Hepatocyte (in vitro differentiated cells): Measurements from ENCODE around the gene SBF1. TPM values are rescaled to one million over a fixed set of nuclear protein-coding genes. Genes with fewer than 3 reads are reported as not detected.

Experiments used
- DNase-seq: peaks from one replicate; pipeline ENCODE4 v3.0.0-alpha.2; 2016; ENCODE audit warnings: low spot score
- H2AFZ ChIP-seq: fragments of 200-600 bp; sonication (generic); 2 replicates; pipeline ENCODE4 v1.6.0; 2016; ENCODE audit warnings: antibody characterized with exemption, mild to moderate bottlenecking
- H3K27ac ChIP-seq: fragments of 200-600 bp; sonication (generic); 2 replicates; pipeline ENCODE4 v1.5.1; 2016; ENCODE audit warnings: mild to moderate bottlenecking
- H3K27me3 ChIP-seq: fragments of 200-600 bp; sonication (generic); 2 replicates; pipeline ENCODE4 v1.6.1; 2016
- H3K36me3 ChIP-seq: fragments of 200-600 bp; sonication (generic); replicated peaks from 2 replicates; pipeline ENCODE4 v1.5.1; 2016; ENCODE audit warnings: low read depth; ENCODE audit not compliant: insufficient read depth
- H3K4me1 ChIP-seq: fragments of 200-600 bp; sonication (generic); 2 replicates; pipeline ENCODE4 v1.5.1; 2016; ENCODE audit warnings: mild to moderate bottlenecking, moderate library complexity; ENCODE audit not compliant: insufficient read depth
- H3K4me2 ChIP-seq: fragments of 200-600 bp; sonication (generic); 2 replicates; pipeline ENCODE4 v1.6.0; 2016
- H3K4me3 ChIP-seq: fragments of 200-600 bp; sonication (generic); 2 replicates; pipeline ENCODE4 v1.5.1; 2016; ENCODE audit warnings: mild to moderate bottlenecking
- H3K79me2 ChIP-seq: fragments of 200-600 bp; sonication (generic); 2 replicates; pipeline ENCODE4 v1.6.0; 2017; ENCODE audit warnings: mild to moderate bottlenecking
- H3K9me2 ChIP-seq: fragments of 200-600 bp; sonication (generic); replicated peaks from 2 replicates; pipeline ENCODE4 v1.6.0; 2017; ENCODE audit warnings: mild to moderate bottlenecking; ENCODE audit not compliant: insufficient read depth
- H3K9me3 ChIP-seq: fragments of 200-600 bp; sonication (generic); 2 replicates; pipeline ENCODE4 v1.5.1; 2016; ENCODE audit warnings: low read depth, mild to moderate bottlenecking
- H4K20me1 ChIP-seq: fragments of 200-600 bp; sonication (generic); 2 replicates; pipeline ENCODE4 v1.6.0; 2016; ENCODE audit warnings: mild to moderate bottlenecking; ENCODE audit not compliant: insufficient read depth, poor library complexity, severe bottlenecking
- EZH2 ChIP-seq: fragments of 200-600 bp; sonication (generic); IDR thresholded peaks from 2 replicates; pipeline ENCODE4 v1.6.1; 2016; ENCODE audit warnings: antibody characterized with exemption, mild to moderate bottlenecking, borderline replicate concordance
- EZH2phosphoT487 ChIP-seq: fragments of 200-600 bp; sonication (generic); IDR thresholded peaks from one replicate; pipeline ENCODE4 v1.6.1; 2018; ENCODE audit warnings: antibody characterized with exemption, mild to moderate bottlenecking, low read depth, moderate library complexity; ENCODE audit not compliant: unreplicated experiment, severe bottlenecking
- WGBS: methylation state at CpG from one replicate; pipeline ENCODE4 v1.1.6; 2016; ENCODE audit warnings: low lambda C conversion rate; ENCODE audit errors: missing lambda C conversion rate; 5-methylcytosine and 5-hydroxymethylcytosine counted together
- polyA plus RNA-seq: library from polyadenylated mRNA; unstranded; fragments of >200 nt; fragmentation: Nextera tagmentation; extraction: Ambion mirVana; gene quantifications from 2 replicates; pipeline ENCODE4 v1.2.1, GENCODE V29; 2016
- total RNA-seq: library from RNA; depleted of rRNA; stranded (reverse); fragments of >200 nt; gene quantifications from 2 replicates; pipeline ENCODE4 v1.2.3, GENCODE V29; 2014
- TF ChIP-seq, protein P1 (sequence below): fragments of 200-600 bp; sonication (generic); IDR thresholded peaks from 2 replicates; pipeline ENCODE4 v1.5.1; 2016; ENCODE audit warnings: antibody characterized with exemption, mild to moderate bottlenecking; ENCODE audit not compliant: poor library complexity

Gene SBF1
- total and polyA plus RNA-seq, 2 experiments from 2014 or later, result 34.5 to 49.5 TPM

DNA sequence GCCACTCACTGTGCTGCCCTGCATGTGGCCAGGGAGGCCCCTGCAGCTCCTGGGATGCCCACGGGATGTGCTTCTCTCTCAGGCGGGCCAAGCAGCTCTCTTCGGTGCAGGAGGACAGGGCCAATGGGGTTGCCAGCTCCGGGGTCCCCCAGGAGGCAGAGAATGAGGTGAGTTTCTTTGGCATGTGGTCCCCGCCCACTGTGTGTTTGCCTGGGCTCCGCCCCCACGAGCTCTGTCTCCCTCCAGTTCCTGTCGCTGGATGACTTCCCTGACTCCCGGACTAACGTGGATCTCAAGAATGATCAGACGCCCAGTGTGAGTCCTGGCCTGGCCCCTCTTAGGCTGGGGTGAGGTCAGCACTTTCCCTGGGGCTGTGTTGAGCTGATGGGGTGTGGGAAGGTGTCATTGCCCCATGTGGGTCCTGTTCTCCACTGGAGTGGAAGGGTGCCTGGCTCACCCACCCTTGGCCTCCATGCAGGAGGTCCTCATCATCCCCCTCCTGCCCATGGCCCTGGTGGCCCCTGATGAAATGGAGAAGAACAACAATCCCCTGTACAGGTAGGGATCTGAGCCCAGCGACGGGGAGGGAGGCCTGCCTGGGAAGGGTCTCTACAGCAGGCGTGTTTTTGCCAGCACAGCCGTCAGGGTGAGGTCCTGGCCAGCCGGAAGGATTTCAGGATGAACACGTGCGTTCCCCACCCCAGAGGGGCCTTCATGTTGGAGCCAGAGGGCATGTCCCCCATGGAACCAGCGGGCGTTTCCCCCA lies 42.8 kb upstream of the SBF1 start:
- no peak overlapping the region for H2AFZ ChIP-seq
- no peak for DNase-seq
- H3K4me1 ChIP-seq, result no peaks in the 10 kb centered on the region
- H3K4me2 ChIP-seq, result no peak overlapping the region
- 91% methylated on average over 20 of the region's 20 CpGs for WGBS
- no peak for TF ChIP-seq EZH2
- TF ChIP-seq EZH2phosphoT487, result no peak
- TF ChIP-seq, protein P1, sequence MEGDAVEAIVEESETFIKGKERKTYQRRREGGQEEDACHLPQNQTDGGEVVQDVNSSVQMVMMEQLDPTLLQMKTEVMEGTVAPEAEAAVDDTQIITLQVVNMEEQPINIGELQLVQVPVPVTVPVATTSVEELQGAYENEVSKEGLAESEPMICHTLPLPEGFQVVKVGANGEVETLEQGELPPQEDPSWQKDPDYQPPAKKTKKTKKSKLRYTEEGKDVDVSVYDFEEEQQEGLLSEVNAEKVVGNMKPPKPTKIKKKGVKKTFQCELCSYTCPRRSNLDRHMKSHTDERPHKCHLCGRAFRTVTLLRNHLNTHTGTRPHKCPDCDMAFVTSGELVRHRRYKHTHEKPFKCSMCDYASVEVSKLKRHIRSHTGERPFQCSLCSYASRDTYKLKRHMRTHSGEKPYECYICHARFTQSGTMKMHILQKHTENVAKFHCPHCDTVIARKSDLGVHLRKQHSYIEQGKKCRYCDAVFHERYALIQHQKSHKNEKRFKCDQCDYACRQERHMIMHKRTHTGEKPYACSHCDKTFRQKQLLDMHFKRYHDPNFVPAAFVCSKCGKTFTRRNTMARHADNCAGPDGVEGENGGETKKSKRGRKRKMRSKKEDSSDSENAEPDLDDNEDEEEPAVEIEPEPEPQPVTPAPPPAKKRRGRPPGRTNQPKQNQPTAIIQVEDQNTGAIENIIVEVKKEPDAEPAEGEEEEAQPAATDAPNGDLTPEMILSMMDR, result no peak
- H3K4me3 ChIP-seq, result no peak overlapping the region
- no peaks in the 10 kb centered on the region for H3K9me3 ChIP-seq
- no peaks in the 10 kb centered on the region for H3K27me3 ChIP-seq
- no peaks in the 10 kb centered on the region for H3K9me2 ChIP-seq
- no peaks in the 10 kb centered on the region for H4K20me1 ChIP-seq
- peaks cover 46% of the 10 kb centered on the region for H3K79me2 ChIP-seq
- no peaks in the 10 kb centered on the region for H3K36me3 ChIP-seq
- H3K27ac ChIP-seq, result no peak overlapping the region

DNA sequence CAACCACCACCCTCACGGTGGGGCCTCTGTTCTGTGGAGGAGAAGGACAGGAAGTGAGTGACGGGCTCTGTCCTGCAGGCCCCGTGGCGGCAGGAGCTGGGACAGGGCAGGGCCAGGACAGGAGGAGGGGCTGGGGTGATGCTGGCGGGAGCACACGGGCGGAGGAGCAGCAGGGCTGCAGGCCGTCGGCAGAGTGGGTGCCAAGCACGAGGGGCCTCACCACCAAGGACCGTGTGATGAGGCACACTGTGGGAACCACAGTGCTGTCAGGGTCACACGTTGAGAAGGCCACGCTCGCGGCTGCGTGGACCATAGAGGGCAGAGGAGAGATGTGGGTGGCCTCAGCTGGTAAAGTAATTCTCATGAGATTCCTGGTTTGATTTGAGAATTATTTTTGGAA lies 42.1 kb upstream of the SBF1 start:
- H3K36me3 ChIP-seq, result no peaks in the 10 kb centered on the region

DNA sequence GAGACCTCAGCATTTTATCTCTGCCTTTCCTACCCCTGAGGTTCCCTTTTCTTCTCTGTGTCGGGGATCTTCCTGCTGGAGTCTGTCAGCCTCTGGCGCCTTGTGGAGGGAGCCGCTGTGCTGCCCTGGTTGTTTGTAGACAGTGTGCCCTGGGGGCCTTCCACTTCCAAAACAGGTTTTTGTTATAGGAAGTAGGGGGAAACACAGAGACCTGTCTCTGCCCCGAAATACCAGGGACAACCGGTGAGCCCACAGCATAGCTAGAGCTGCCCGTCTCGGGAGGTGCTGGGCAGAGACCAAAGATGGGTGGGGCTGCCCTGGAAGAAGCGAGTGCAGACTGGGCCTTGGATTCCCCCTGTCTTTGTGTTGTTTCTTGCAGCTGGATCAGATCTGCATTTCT lies 41.2 kb upstream of the SBF1 start:
- Histone ChIP-seq H3K36me3 (no peaks in the 10 kb centered on the region), H3K79me2 (peaks cover 45% of the 10 kb centered on the region), H3K4me1 (no peaks in the 10 kb centered on the region), H4K20me1 (no peaks in the 10 kb centered on the region), H3K4me3 (no peak overlapping the region), H3K27ac (no peak overlapping the region), H3K27me3 (no peaks in the 10 kb centered on the region), H3K4me2 (no peak overlapping the region), H3K9me3 (no peaks in the 10 kb centered on the region), H3K9me2 (no peaks in the 10 kb centered on the region), H2AFZ (no peak overlapping the region)
- WGBS, result 80% methylated on average over 8 of the region's 8 CpGs
- DNase-seq, result no peak
- TF ChIP-seq, protein P1, result no peak
- TF ChIP-seq EZH2, result no peak
- no peak for TF ChIP-seq EZH2phosphoT487

More for the DNA sequence above, 42.1 kb upstream of the SBF1 start:
- 91% methylated on average over 16 of the region's 16 CpGs for WGBS
- Histone ChIP-seq H3K9me2 (no peaks in the 10 kb centered on the region), H3K27ac (no peak overlapping the region), H3K27me3 (no peaks in the 10 kb centered on the region), H3K4me2 (no peak overlapping the region), H2AFZ (no peak overlapping the region), H4K20me1 (no peaks in the 10 kb centered on the region), H3K9me3 (no peaks in the 10 kb centered on the region), H3K4me3 (no peak overlapping the region), H3K4me1 (no peaks in the 10 kb centered on the region), H3K79me2 (peaks cover 47% of the 10 kb centered on the region)
- TF ChIP-seq, protein P1, result no peak
- no peak for DNase-seq
